CD4-positive, alpha-beta T cell treated with Interleukin-6 at 100 ng/mL for 8 hours (primary cell): Measurements from ENCODE around the gene TRPM5.

Source experiments
- DNase-seq: peaks from one replicate; pipeline ENCODE4 v3.0.0-alpha.2; 2020; ENCODE audit warnings: mixed read lengths, low spot score

TRPM5 gene

GRCh38 chr11:2402890-2403645 is 41.2 kb downstream of the TRPM5 start:
- DNase-seq = no peak

- DNase-seq = no peak
Observed at GRCh38 chr11:2402106-2402505, 42.2 kb downstream of the TRPM5 start.

GRCh38 chr11:2401436-2401984 is 42.8 kb downstream of the TRPM5 start:
- DNase-seq = no peak

GRCh38 chr11:2400762-2401435 is 43.4 kb downstream of the TRPM5 start:
- no peak for DNase-seq

GRCh38 chr11:2400069-2400761 is 44.1 kb downstream of the TRPM5 start, which contains the start of gene TSSC4:
TSSC4 (plus strand) TSS chr11:2400750; CDS start chr11:2402634, 1,884 bp downstream.
- peak; percentile 100 for DNase-seq

- no peak for DNase-seq
Observed at GRCh38 chr11:2399488-2400068, 44.7 kb downstream of the TRPM5 start.

- no peak for DNase-seq
Observed at GRCh38 chr11:2398664-2399355, 45.5 kb downstream of the TRPM5 start.

GRCh38 chr11:2397005-2397404 is 47.3 kb downstream of the TRPM5 start:
- no peak for DNase-seq

GRCh38 chr11:2396471-2396870 is 47.8 kb downstream of the TRPM5 start:
- DNase-seq = no peak

GRCh38 chr11:2395856-2396255 is 48.5 kb downstream of the TRPM5 start:
- DNase-seq = no peak

GRCh38 chr11:2395211-2395730 is 49.0 kb downstream of the TRPM5 start:
- DNase-seq = no peak

GRCh38 chr11:2394818-2395105 is 49.6 kb downstream of the TRPM5 start:
- no peak for DNase-seq
